ENCODE data around the gene ISG15. TPM values are rescaled to one million over a fixed set of nuclear protein-coding genes. Genes with fewer than 3 reads are reported as not detected.

Gene ISG15
- total and polyA plus RNA-seq, 2 of the 13 experiments (the other 11 are each of a cell fraction or from before 2014, with no cell fraction given) = 42.1 to 54.9 TPM

DNA sequence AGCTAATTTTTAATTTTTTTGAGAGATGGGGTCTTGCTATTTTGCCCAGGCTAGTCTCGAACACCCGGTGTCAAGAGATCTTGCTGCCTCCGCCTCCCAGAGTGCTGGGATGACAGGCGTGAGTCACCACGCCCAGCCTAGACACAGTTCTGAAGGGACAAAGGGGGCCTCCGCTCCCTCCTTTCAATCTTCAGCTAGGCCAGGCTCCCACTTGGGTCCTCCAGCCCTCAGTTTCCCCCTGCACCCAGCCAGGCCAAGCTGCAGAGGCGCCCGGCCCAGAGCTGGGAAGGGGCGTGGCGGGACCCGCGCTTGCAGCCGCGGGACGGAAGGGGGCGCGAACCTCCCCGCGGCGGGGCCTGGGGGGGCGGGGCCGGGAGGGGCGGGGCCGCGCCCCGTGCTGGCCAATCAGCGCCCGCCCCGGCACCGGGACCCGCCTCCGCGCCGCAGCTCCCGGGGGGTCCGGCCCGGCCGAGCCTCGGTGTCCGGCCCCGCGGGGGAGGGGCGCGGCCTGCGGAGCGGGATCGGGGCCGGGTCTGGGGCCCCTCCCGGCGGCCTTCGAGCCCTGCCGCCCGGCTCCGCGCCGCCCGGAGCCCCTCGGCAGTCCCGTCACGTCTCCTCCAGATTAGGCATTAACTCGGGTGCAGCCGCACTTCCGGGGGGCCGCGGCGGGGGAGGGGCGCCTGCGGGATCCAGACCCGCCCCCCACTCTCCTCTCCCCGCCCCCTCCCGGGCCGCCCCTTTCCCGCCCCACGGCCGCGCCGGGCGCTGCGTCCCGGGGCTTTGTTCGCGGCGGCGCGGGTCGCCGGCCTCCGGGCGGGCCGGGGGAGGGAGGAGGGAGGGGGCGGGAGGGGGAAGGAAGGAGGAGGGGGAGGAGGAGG, 6.1 kb downstream of the ISG15 start (continued):
- TF ChIP-seq, protein P1, sequence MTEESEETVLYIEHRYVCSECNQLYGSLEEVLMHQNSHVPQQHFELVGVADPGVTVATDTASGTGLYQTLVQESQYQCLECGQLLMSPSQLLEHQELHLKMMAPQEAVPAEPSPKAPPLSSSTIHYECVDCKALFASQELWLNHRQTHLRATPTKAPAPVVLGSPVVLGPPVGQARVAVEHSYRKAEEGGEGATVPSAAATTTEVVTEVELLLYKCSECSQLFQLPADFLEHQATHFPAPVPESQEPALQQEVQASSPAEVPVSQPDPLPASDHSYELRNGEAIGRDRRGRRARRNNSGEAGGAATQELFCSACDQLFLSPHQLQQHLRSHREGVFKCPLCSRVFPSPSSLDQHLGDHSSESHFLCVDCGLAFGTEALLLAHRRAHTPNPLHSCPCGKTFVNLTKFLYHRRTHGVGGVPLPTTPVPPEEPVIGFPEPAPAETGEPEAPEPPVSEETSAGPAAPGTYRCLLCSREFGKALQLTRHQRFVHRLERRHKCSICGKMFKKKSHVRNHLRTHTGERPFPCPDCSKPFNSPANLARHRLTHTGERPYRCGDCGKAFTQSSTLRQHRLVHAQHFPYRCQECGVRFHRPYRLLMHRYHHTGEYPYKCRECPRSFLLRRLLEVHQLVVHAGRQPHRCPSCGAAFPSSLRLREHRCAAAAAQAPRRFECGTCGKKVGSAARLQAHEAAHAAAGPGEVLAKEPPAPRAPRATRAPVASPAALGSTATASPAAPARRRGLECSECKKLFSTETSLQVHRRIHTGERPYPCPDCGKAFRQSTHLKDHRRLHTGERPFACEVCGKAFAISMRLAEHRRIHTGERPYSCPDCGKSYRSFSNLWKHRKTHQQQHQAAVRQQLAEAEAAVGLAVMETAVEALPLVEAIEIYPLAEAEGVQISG (CRISPR knock-in tag; IDR thresholded peaks at IDR 0.05) = 0 out of 2 replicates have a peak, but pooled peaks have one; percentile 12
- peak; percentile 96 for TF ChIP-seq ZBTB2 (CRISPR knock-in tag; IDR thresholded peaks at IDR 0.05; ENCODE audit: low read depth)
- no peak for TF ChIP-seq SP2 (CRISPR knock-in tag; IDR thresholded peaks at IDR 0.05)
- no peak for TF ChIP-seq MAFG (CRISPR knock-in tag; IDR thresholded peaks at IDR 0.05)
- TF ChIP-seq ARNT2 (CRISPR knock-in tag; IDR thresholded peaks at IDR 0.05; ENCODE audit: low read depth) = 0 out of 2 replicates have a peak, but pooled peaks have one; percentile 5
- TF ChIP-seq CEBPB (IDR thresholded peaks at IDR 0.05; ENCODE audit: borderline replicate concordance, low read depth, low read length) = no peak
- TF ChIP-seq RERE (CRISPR knock-in tag; IDR thresholded peaks at IDR 0.05; ENCODE audit: low read depth) = no peak
- no peak for TF ChIP-seq AGO2 (optimal IDR thresholded peaks at IDR 0.05; ENCODE audit: low read depth, low read length)
- TF ChIP-seq SRF (IDR thresholded peaks at IDR 0.05; ENCODE audit: low read depth, low read length) = peak; percentile 61; the same call in 1 of the 2 replicates
- no peak for TF ChIP-seq TCF12 (IDR thresholded peaks at IDR 0.05)
- no peak for TF ChIP-seq TCF12 (CRISPR knock-in tag; IDR thresholded peaks at IDR 0.05)
- TF ChIP-seq PLRG1 (conservative IDR thresholded peaks at IDR 0.05) = no peak
- peak in 1 of 2 experiments; percentile 51; a peak in 1 of 4 replicates for TF ChIP-seq EP300 (IDR thresholded peaks at IDR 0.05; ENCODE audit: low read depth in 2 of 2, low read length in 2 of 2)
- TF ChIP-seq EP300 (CRISPR knock-in tag; IDR thresholded peaks at IDR 0.05; ENCODE audit: borderline replicate concordance) = no peak
- TF ChIP-seq NFKB2 (CRISPR knock-in tag; IDR thresholded peaks at IDR 0.05; ENCODE audit: borderline replicate concordance) = 0 out of 2 replicates have a peak, but pooled peaks have one; percentile 18
- TF ChIP-seq WIZ (CRISPR knock-in tag; IDR thresholded peaks at IDR 0.05) = no peak
- TF ChIP-seq HNF4G (IDR thresholded peaks at IDR 0.05; ENCODE audit: borderline replicate concordance, low read depth, low read length) = peak; percentile 66; the same call in 1 of the 2 replicates
- TF ChIP-seq HNF4G (CRISPR knock-in tag; IDR thresholded peaks at IDR 0.05; ENCODE audit: borderline replicate concordance, low read depth) = no peak
- no peak for TF ChIP-seq ZNF709 (CRISPR knock-in tag; IDR thresholded peaks at IDR 0.05)
- peak; percentile 65; the same call in 1 of the 2 replicates for TF ChIP-seq SAP130 (CRISPR knock-in tag; IDR thresholded peaks at IDR 0.05; ENCODE audit: low read depth)

Measured in HepG2 (cell line).